Natural killer cell (primary cell): ENCODE results near the gene SAMD11. TPM values are rescaled to one million over a fixed set of nuclear protein-coding genes. Genes with fewer than 3 reads are reported as not detected.
"Not testable (repeated sequence)": the region's sequence is repeated elsewhere in the genome, so short reads cannot be mapped to it uniquely, and the experiment has no call there.

Source experiments
- ATAC-seq, 3 donors: fragments of 150-1000 bp in 2 of 3; fragments of 200-7000 bp in 1 of 3; cut with Tn5 transposase; 1 replicate in 1 of 3; 2 replicates in 2 of 3; pipeline ENCODE4 v1.10.0; 2021; ENCODE audit warnings: mild to moderate bottlenecking in 2 of 3, moderate library complexity in 2 of 3
- DNase-seq, 2 donors: peaks; one replicate each; pipeline versions ENCODE4 v3.0.0 to v3.0.0-alpha.2; 2013 to 2021; ENCODE audit warnings: mixed read lengths in 1 of 2
- H3K27ac ChIP-seq: one replicate; pipeline ENCODE4 v1.5.1; 2013; ENCODE audit warnings: mild to moderate bottlenecking, low read length
- H3K27me3 ChIP-seq: one replicate; pipeline ENCODE4 v1.6.1; 2013; ENCODE audit warnings: low read length; ENCODE audit not compliant: control insufficient read depth, insufficient read depth
- H3K36me3 ChIP-seq: one replicate; pipeline ENCODE4 v1.6.1; 2013; ENCODE audit warnings: low read length; ENCODE audit not compliant: control insufficient read depth, insufficient read depth
- H3K4me1 ChIP-seq: one replicate; pipeline ENCODE4 v1.6.1; 2013; ENCODE audit warnings: low read length; ENCODE audit not compliant: control insufficient read depth, insufficient read depth
- H3K4me3 ChIP-seq: one replicate; pipeline ENCODE4 v1.5.1; 2013; ENCODE audit warnings: low read length
- H3K9me3 ChIP-seq: one replicate; pipeline ENCODE4 v1.6.1; 2013; ENCODE audit warnings: low read length; ENCODE audit not compliant: control insufficient read depth, insufficient read depth
- H3K27ac Mint-ChIP-seq, 2 donors: one replicate each; pipeline ENCODE4 v1.8.0; 2022; ENCODE audit warnings: mild to moderate bottlenecking in 2 of 2, mixed read lengths in 2 of 2, moderate library complexity in 1 of 2
- H3K27me3 Mint-ChIP-seq, 2 donors: one replicate each; pipeline ENCODE4 v1.8.0; 2022; ENCODE audit warnings: low read depth in 2 of 2, mixed read lengths in 2 of 2
- H3K36me3 Mint-ChIP-seq: one replicate; pipeline ENCODE4 v1.8.0; 2022; ENCODE audit warnings: mixed read lengths
- H3K4me1 Mint-ChIP-seq, 2 donors: one replicate each; pipeline ENCODE4 v1.8.0; 2022; ENCODE audit warnings: mixed read lengths in 2 of 2
- H3K4me3 Mint-ChIP-seq: one replicate; pipeline ENCODE4 v1.8.0; 2022; ENCODE audit warnings: mild to moderate bottlenecking, moderate library complexity, mixed read lengths
- H3K9me3 Mint-ChIP-seq, 2 donors: one replicate each; pipeline ENCODE4 v1.8.0; 2022; ENCODE audit warnings: mixed read lengths in 2 of 2
- CTCF ChIP-seq: fragments of 200-600 bp; IDR thresholded peaks from one replicate; pipeline ENCODE4 v1.8.0; 2022; ENCODE audit warnings: antibody characterized with exemption
- WGBS: methylation state at CpG from one replicate; pipeline ENCODE4 v1.1.7; 2013; ENCODE audit warnings: missing lambda C conversion rate; ENCODE audit not compliant: insufficient coverage; 5-methylcytosine and 5-hydroxymethylcytosine counted together
- intact Hi-C: fragments of 100-400 bp; cut with micrococcal nuclease; formaldehyde crosslinking; loops from one replicate; pipeline ENCODE4 v1.14.2; 2022
- total RNA-seq, 4 donors: library from RNA; stranded (reverse); fragments of 120-200 nt in 1 of 4; gene quantifications; one replicate each; pipeline versions ENCODE4 v1.2.3 to v1.2.4, GENCODE V29; 2013 to 2022

SAMD11 gene
- total RNA-seq, 3 donors from 2014 or later (not counting 1 experiment from before 2014, with no cell fraction given), result not detected

- H3K27me3 Mint-ChIP-seq, result peaks cover 37 to 44% of the 10 kb centered on the region in 2 donors
These were observed 37.4 kb upstream of the SAMD11 start for GRCh38 chr1:886311-886710.

DNA sequence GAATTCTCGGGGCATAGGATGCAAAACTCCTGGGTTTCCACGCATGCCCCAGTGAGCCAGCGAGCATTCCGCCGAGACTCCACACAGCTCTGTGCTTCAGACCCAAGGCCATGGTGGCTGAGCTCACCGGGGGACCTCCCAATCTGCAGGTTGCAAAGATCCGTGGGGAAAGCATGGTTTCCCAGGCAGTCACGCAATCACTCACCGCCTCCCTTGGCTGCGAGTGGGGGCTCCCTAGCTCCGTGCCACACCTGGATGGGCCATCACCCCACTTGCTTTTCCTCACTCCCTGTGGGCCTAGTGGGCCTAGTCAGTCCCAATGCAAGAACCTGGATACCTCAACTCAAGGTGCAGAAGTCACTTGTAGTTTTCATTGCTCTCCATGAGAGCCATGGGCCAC, 37.0 kb upstream of the SAMD11 start:
- TF ChIP-seq CTCF, result no peak
- Mint-ChIP-seq H3K27me3 (peaks cover 34 to 44% of the 10 kb centered on the region in 2 donors), H3K4me1 (no peaks in the 10 kb centered on the region), H3K4me3 (no peak overlapping the region), H3K27ac (no peak overlapping the region), H3K9me3 (no peaks in the 10 kb centered on the region), H3K36me3 (no peaks in the 10 kb centered on the region)
- no peak overlapping the region for H3K27ac ChIP-seq
- intact Hi-C loops, result no loop called here
- ATAC-seq (no peak), DNase-seq (no peak)
- no peaks in the 10 kb centered on the region for H3K27me3 ChIP-seq
- H3K9me3 ChIP-seq, result no peaks in the 10 kb centered on the region
- H3K36me3 ChIP-seq, result no peaks in the 10 kb centered on the region
- no peaks in the 10 kb centered on the region for H3K4me1 ChIP-seq
- WGBS, result 94% methylated on average over 11 of the region's 11 CpGs
- H3K4me3 ChIP-seq, result no peak overlapping the region

More at GRCh38 chr1:886311-886710, 37.4 kb upstream of the SAMD11 start:
- H3K4me3 ChIP-seq, result no peak overlapping the region
- H3K4me1 ChIP-seq, result no peaks in the 10 kb centered on the region
- no peaks in the 10 kb centered on the region for H3K27me3 ChIP-seq
- no peak overlapping the region for H3K27ac ChIP-seq
- Mint-ChIP-seq H3K4me3 (no peak overlapping the region), H3K27ac (no peak overlapping the region), H3K36me3 (no peaks in the 10 kb centered on the region), H3K9me3 (no peaks in the 10 kb centered on the region), H3K4me1 (no peaks in the 10 kb centered on the region)
- TF ChIP-seq CTCF, result no peak
- H3K36me3 ChIP-seq, result no peaks in the 10 kb centered on the region
- DNase-seq (no peak), ATAC-seq (no peak)
- WGBS, result 82% methylated on average over 1 of the region's 1 CpG
- H3K9me3 ChIP-seq, result no peaks in the 10 kb centered on the region
- intact Hi-C loops, result no loop called here

DNA sequence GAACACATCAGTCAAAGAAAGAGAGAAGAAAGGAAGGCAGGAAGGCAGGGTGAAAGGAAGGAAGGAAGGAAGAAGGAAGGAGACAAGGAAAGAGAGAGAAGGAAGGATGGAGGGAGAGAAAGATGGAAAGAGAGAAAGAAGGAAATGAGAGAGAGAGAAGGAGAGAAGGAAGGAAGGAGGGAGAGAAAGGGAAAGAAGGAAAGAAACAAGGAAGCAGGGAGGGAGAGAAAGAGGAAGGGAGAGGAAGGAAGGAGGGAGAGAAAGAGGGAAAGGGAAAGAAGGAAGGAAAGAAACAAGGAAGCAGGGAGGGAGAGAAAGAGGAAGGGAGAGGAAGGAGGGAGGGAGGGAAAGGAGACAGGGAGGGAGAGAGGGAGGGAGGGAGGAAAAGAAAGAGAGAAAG, 35.4 kb upstream of the SAMD11 start:
- no peaks in the 10 kb centered on the region for H3K27me3 ChIP-seq
- intact Hi-C loops, result no loop called here
- no peak for TF ChIP-seq CTCF

GRCh38 chr1:889774-890173, 33.9 kb upstream of the SAMD11 start:
- H3K4me3 Mint-ChIP-seq, H3K27ac ChIP-seq, H3K27me3 ChIP-seq, H3K9me3 ChIP-seq, ATAC-seq, DNase-seq, H3K9me3 Mint-ChIP-seq, H3K36me3 ChIP-seq, H3K4me1 ChIP-seq, H3K4me1 Mint-ChIP-seq, intact Hi-C loops, H3K27ac Mint-ChIP-seq, H3K4me3 ChIP-seq, H3K36me3 Mint-ChIP-seq: not testable (repeated sequence)
- 98% methylated on average over 3 of the region's 4 CpGs for WGBS
- H3K27me3 Mint-ChIP-seq, result peaks cover 13 to 22% of the 10 kb centered on the region in 2 donors

More for the DNA sequence above, 35.4 kb upstream of the SAMD11 start:
- Histone ChIP-seq H3K4me1 (no peaks in the 10 kb centered on the region), H3K36me3 (no peaks in the 10 kb centered on the region), H3K9me3 (no peaks in the 10 kb centered on the region), H3K4me3 (no peak overlapping the region), H3K27ac (no peak overlapping the region)
- Mint-ChIP-seq H3K4me1 (no peaks in the 10 kb centered on the region), H3K36me3 (no peaks in the 10 kb centered on the region), H3K27ac (no peak overlapping the region), H3K4me3 (no peak overlapping the region), H3K9me3 (no peaks in the 10 kb centered on the region), H3K27me3 (peaks cover 28 to 36% of the 10 kb centered on the region in 2 donors)
- no peak for DNase-seq
- no peak for ATAC-seq

DNA sequence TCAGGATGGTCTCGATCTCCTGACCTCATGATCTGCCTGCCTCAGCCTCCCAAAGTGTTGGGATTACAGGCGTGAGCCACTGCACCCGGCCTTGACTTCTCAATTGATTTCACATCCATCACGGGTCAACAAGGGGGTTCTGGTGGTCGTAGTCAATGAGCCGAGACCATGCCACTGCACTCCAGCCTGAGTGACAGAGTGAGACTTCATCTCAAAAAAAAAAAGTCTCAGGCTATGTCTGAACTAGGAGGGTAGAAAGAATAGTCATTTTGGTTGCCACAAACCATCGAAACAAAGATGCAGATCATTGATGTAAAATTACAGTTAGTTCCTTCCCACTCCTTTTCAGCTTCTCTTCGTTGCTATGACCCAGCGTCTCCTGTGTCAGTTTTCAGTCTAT, 33.5 kb upstream of the SAMD11 start:
- H3K36me3 Mint-ChIP-seq, H3K4me1 ChIP-seq, H3K27me3 ChIP-seq, H3K36me3 ChIP-seq, H3K4me3 ChIP-seq, H3K27ac Mint-ChIP-seq, H3K27ac ChIP-seq, H3K4me1 Mint-ChIP-seq, H3K9me3 ChIP-seq, intact Hi-C loops, ATAC-seq, H3K4me3 Mint-ChIP-seq, DNase-seq, H3K9me3 Mint-ChIP-seq: not testable (repeated sequence)
- 71% methylated on average over 9 of the region's 9 CpGs for WGBS
- peaks cover 9 to 17% of the 10 kb centered on the region in 2 donors for H3K27me3 Mint-ChIP-seq
